CD4-positive, alpha-beta T cell treated with Interleukin-15 for 1 hour (primary cell): Measurements from ENCODE around the gene GNAL.
"Not testable (repeated sequence)": the region's sequence is repeated elsewhere in the genome, so short reads cannot be mapped to it uniquely, and the experiment has no call there.

Source experiments
- DNase-seq: peaks from one replicate; pipeline ENCODE4 v3.0.0-alpha.2; 2020

GNAL gene

GRCh38 chr18:11885278-11885947 is 196.3 kb downstream of the GNAL start:
- peak; percentile 40 for DNase-seq

DNA sequence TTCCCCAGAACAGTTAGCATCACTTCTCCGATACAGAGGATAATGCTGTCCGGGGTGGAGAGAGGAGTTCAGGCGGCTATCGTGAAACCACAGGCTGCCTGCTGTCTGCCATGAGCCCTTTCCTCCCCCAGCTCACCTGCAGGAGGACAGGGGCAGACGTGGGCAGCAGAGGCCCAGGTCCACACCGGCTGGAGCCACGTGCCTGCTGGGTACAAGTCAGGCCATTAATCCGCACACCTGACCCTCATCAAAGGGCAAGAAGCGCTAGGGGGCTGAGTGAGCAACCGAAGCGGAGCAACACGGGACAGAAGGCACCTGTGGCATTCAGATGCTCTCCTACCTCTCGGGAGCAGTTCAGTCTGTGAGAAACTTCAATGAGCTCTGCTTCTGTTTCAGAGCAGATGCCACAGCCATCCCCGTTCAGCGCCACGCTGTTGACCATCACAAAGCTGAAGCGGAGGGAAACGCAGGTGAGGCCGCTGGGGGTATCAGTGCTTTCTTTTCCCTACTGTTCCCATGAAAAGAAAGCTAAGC is 197.6 kb downstream of the GNAL start:
- DNase-seq: no peak

- no peak for DNase-seq
Measured at GRCh38 chr18:11887328-11888128, 198.5 kb downstream of the GNAL start.

GRCh38 chr18:11888726-11889125 is 199.7 kb downstream of the GNAL start:
- DNase-seq: no peak

GRCh38 chr18:11889284-11889683 is 200.2 kb downstream of the GNAL start:
- no peak for DNase-seq

DNA sequence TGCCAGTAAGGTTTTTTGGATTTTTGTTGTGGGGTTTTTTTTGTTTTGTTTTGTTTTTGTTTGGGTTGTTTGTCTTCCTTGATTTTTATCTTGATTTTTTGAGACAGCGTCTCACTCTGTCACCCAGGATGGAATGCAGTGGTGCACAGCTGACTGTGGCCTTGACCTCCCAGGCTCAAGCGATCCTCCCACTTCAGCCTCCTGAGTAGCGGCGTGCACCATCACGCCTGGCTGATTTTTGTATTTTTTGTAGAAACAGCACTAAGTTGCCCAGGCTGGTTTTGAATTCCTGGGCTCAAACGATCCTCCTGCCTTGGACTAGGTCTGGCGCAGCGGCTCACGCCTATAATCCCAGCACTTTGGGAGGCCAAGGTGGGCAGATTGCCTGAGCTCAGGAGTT is 202.7 kb downstream of the GNAL start:
- DNase-seq: no peak

- not testable (repeated sequence) for DNase-seq
Measured at GRCh38 chr18:11892438-11892837, 203.4 kb downstream of the GNAL start.

- no peak for DNase-seq
Measured at GRCh38 chr18:11897781-11898180, 208.7 kb downstream of the GNAL start.

GRCh38 chr18:11899063-11899462 is 210.0 kb downstream of the GNAL start:
- no peak for DNase-seq

- DNase-seq: no peak
Measured at GRCh38 chr18:11901826-11902438, 212.9 kb downstream of the GNAL start.

- no peak for DNase-seq
Measured at GRCh38 chr18:11902522-11903292, 213.6 kb downstream of the GNAL start.

- no peak for DNase-seq
Measured at GRCh38 chr18:11905613-11906012, 216.5 kb downstream of the GNAL start.

- DNase-seq: no peak
Measured at GRCh38 chr18:11906176-11906575, 217.1 kb downstream of the GNAL start.

GRCh38 chr18:11906926-11907874 is 218.1 kb downstream of the GNAL start:
- no peak for DNase-seq

DNA sequence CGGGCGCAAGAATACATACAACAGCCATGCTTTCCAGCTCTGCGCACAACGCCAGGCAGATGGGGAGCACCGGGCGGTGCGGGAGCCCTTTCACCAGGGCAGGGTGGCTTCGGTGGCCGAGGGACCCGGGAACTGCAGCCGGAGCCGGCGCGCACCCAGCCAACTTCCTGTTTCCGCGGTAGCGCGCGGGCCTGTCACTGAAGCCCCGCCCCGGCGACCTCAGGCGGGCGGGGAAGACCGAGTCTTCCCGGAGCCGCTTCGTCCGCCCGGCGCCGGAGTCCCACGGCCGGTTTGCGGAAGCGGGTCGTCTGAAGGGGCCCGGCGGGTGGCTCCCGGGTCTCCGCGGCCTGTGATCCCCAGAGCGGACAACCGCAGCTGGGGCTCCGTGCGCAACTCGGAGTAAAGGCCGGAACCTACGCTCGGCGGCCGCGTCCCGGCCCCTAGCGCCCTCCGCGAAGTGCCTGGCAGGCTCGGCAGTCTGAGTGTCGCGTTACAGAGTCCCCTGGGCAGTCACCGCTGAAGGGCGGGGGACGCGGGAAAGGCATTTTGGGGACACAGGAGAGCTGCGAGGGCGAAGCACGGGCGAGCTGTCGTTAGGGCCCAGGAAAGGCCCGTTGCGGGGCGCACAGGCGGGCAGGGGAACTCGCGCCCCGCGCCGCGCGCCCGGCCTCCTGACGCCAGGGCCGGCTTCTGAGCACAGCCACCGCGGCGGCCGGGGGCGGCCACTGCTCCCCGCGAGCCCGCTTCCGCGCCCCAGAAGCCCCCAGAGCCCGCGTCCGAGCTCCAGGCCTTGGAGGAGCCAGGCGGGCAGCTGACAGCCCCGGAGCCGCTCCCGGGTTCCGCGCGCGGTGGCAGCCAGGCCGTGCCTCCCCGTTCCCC is 219.4 kb downstream of the GNAL start, which contains the start of gene MPPE1:
MPPE1 (minus strand) TSS at position 136 of the 879 bp plus-strand sequence. CDS start 11,053 bp downstream, outside the sequence.
- peak; percentile 88 for DNase-seq

DNA sequence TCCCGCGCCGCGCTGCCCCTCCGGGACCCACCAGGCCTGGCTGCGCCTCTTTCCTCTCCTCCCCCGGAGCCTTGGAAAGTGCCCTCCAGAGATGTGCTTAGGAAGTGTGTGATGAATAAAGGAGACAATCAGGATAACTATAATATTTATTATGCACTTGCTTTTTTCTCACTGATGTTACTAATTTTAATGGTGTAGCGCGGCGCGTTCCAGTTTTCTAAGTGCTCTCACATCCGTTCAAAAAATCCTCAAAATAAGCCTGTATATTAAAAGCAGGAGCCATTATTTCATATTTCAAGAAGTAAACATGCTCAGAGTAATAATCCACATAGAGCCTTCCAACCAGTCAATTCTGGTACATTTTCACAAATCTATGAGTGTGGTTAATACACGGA is 220.0 kb downstream of the GNAL start:
- no peak for DNase-seq

- DNase-seq: no peak
Measured at GRCh38 chr18:11909591-11910026, 220.5 kb downstream of the GNAL start.

- peak; percentile 35 for DNase-seq
Measured at GRCh38 chr18:11916880-11917279, 227.8 kb downstream of the GNAL start.

DNA sequence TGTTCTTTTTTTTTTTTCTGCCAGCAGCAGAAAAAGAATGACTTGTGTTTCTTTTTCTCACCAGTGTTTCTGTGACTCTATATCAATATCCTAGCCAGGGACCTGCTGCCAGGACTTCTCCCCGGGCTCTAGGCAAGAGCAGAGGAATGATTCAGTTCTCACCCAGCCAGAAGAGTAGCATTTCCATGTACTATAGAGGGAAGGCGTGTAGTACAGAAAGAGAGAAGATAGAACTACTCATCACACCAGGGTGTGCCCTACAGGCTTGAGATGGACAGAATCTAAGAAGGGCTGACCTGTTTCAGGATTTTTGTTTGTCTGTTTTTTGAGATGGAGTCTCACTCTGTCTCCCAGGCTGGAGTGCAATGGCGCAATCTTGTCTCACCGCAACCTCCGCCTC is 230.5 kb downstream of the GNAL start:
- not testable (repeated sequence) for DNase-seq

DNA sequence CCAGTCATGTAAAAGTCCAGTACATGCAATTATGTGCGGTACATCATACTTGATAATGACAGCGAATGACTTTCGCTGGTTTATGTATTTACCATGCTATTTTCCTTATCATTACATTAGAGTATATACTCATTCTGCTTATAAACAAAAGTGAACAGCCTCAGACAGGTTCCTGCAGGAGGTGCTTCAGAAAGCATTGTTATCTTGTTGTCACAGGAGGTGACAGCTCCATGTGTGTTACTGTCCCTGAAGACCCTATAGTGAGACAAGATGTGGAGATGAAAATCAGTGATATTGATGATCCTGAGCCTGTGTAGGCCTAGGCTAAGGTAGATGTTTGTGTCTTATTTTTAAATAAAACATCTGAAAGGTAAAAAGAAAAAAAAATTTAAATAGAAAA is 234.4 kb downstream of the GNAL start:
- DNase-seq: no peak
